Chondrocyte (in vitro differentiated cells): Measurements from ENCODE around the gene PCBD2. TPM values are rescaled to one million over a fixed set of nuclear protein-coding genes. Genes with fewer than 3 reads are reported as not detected.
"Not testable (repeated sequence)": the region's sequence is repeated elsewhere in the genome, so short reads cannot be mapped to it uniquely, and the experiment has no call there.

ENCODE experiments used
- DNase-seq: peaks from one replicate; pipeline ENCODE4 v3.0.0; 2021; ENCODE audit warnings: mixed read lengths, low spot score
- H3K27ac Mint-ChIP-seq: one replicate; pipeline ENCODE4 v1.8.0; 2021; ENCODE audit warnings: mild to moderate bottlenecking, moderate library complexity, mixed read lengths; ENCODE audit not compliant: unreplicated experiment
- H3K27me3 Mint-ChIP-seq: 2 replicates; pipeline ENCODE4 v1.8.0; 2021; ENCODE audit warnings: low read depth, mixed read lengths
- H3K36me3 Mint-ChIP-seq: 2 replicates; pipeline ENCODE4 v1.8.0; 2021; ENCODE audit warnings: low read depth, mixed read lengths
- H3K4me1 Mint-ChIP-seq: 2 replicates; pipeline ENCODE4 v1.8.0; 2021; ENCODE audit warnings: low read depth, mild to moderate bottlenecking, mixed read lengths
- H3K4me3 Mint-ChIP-seq: one replicate; pipeline ENCODE4 v1.8.0; 2021; ENCODE audit warnings: mild to moderate bottlenecking, moderate library complexity, mixed read lengths; ENCODE audit not compliant: unreplicated experiment
- H3K9me3 Mint-ChIP-seq: 2 replicates; pipeline ENCODE4 v1.8.0; 2021; ENCODE audit warnings: low read depth, mixed read lengths
- total RNA-seq: library from RNA; stranded (reverse); gene quantifications from 3 replicates; pipeline ENCODE4 v1.2.1, GENCODE V29; 2021
- TF ChIP-seq, protein P1 (sequence below): fragments of 200-600 bp; sonication (generic); IDR thresholded peaks from 2 replicates; pipeline ENCODE4 v1.5.0; 2021; ENCODE audit warnings: antibody characterized with exemption, mild to moderate bottlenecking, moderate library complexity

Gene PCBD2
- total RNA-seq, 1 donor from 2014 or later, result 8.3 TPM

DNA sequence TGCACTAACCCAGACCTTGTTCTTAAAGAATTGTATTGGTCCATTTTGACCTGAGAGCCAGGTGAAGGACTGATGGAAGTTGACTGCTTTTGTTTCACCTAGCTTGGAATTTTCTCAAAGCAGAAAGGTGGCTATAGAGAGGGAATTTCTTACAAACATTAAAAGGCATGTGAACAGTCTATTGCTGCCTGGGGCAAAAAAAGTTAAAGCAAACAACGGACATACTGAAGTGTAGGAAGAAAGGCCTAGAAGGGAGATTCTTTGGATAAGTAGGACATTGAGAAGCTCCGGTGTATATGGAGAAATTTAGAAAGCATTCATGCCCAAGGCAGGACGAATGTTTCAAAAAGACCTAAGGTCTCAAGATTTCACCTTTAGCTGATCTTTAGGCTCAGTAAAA is 74.5 kb downstream of the PCBD2 start:
- TF ChIP-seq, protein P1, sequence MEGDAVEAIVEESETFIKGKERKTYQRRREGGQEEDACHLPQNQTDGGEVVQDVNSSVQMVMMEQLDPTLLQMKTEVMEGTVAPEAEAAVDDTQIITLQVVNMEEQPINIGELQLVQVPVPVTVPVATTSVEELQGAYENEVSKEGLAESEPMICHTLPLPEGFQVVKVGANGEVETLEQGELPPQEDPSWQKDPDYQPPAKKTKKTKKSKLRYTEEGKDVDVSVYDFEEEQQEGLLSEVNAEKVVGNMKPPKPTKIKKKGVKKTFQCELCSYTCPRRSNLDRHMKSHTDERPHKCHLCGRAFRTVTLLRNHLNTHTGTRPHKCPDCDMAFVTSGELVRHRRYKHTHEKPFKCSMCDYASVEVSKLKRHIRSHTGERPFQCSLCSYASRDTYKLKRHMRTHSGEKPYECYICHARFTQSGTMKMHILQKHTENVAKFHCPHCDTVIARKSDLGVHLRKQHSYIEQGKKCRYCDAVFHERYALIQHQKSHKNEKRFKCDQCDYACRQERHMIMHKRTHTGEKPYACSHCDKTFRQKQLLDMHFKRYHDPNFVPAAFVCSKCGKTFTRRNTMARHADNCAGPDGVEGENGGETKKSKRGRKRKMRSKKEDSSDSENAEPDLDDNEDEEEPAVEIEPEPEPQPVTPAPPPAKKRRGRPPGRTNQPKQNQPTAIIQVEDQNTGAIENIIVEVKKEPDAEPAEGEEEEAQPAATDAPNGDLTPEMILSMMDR, result no peak
- Mint-ChIP-seq H3K4me1 (no peaks in the 10 kb centered on the region), H3K27me3 (no peaks in the 10 kb centered on the region), H3K27ac (no peak overlapping the region), H3K9me3 (peaks cover 52% of the 10 kb centered on the region), H3K4me3 (no peak overlapping the region), H3K36me3 (peaks cover 14% of the 10 kb centered on the region)
- no peak for DNase-seq

GRCh38 chr5:134982230-134982629 is 77.3 kb downstream of the PCBD2 start:
- peaks cover 1% of the 10 kb centered on the region for H3K27me3 Mint-ChIP-seq
- H3K36me3 Mint-ChIP-seq, result peaks cover 5% of the 10 kb centered on the region
- DNase-seq, result no peak
- no peak overlapping the region for H3K27ac Mint-ChIP-seq
- no peak overlapping the region for H3K4me3 Mint-ChIP-seq
- TF ChIP-seq, protein P1, result no peak
- H3K9me3 Mint-ChIP-seq, result peaks cover 45% of the 10 kb centered on the region
- H3K4me1 Mint-ChIP-seq, result no peaks in the 10 kb centered on the region

DNA sequence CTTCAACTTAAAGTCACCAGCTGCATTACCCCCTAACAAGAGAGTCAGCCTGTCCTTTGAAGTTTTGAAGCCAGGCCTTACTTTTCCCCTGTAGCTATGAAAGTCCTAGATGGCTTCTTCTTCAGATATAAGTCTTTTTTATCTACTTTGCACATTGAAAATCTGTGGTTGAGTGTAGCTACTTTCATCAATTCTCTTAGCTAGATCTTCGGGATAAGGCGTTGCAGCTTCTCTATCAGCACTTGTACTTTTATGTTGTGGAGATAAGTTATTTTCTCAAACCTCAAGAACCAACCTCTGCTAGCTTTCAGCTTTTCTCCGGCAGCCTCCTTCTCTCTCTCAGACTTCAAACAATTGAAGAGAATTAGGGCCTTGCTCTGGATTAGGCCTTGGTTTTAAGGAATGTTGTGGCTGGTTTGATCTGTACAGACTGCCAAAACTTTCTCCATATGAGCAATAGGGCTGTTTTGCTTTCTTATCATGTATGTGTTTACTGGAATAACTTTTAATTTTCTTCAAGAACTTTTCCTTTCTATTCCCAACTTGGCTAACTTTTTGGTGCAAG is 84.4 kb downstream of the PCBD2 start:
- Mint-ChIP-seq H3K27me3 (peaks cover 1% of the 10 kb centered on the region), H3K4me3 (no peak overlapping the region), H3K36me3 (peaks cover 2% of the 10 kb centered on the region), H3K9me3 (peaks cover 13% of the 10 kb centered on the region), H3K27ac (no peak overlapping the region), H3K4me1 (peaks cover 5% of the 10 kb centered on the region)
- TF ChIP-seq, protein P1, result no peak
- DNase-seq, result no peak

- H3K4me1 Mint-ChIP-seq, DNase-seq, H3K36me3 Mint-ChIP-seq, H3K4me3 Mint-ChIP-seq, H3K27ac Mint-ChIP-seq, H3K27me3 Mint-ChIP-seq: not testable (repeated sequence)
- H3K9me3 Mint-ChIP-seq, result peaks cover 13% of the 10 kb centered on the region
These were observed 85.3 kb downstream of the PCBD2 start for GRCh38 chr5:134990183-134990582.

GRCh38 chr5:134992148-134992547 is 87.2 kb downstream of the PCBD2 start:
- TF ChIP-seq, protein P1, result no peak
- peaks cover 8% of the 10 kb centered on the region for H3K27me3 Mint-ChIP-seq
- no peak for DNase-seq
- H3K4me1 Mint-ChIP-seq, result peaks cover 5% of the 10 kb centered on the region
- no peak overlapping the region for H3K27ac Mint-ChIP-seq
- peaks cover 13% of the 10 kb centered on the region for H3K9me3 Mint-ChIP-seq
- no peak overlapping the region for H3K4me3 Mint-ChIP-seq
- H3K36me3 Mint-ChIP-seq, result peaks cover 2% of the 10 kb centered on the region

DNA sequence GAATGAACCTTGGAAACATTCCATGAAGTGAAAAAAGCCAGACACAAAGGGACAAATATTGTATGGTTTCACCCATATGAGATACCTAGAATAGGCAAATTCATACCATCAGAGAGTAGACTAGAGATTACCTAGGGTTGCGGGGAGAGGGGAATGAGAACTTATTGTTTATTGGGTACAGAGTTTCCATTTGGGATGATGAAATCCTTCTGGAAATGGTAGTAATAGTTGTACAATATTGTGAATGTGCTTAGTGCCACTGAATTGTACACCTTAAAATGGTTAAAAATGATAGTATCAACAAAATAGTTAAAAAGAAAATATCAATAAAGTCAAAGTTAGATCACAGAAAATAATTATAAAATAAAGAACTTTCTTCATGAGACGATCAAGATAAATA is 88.2 kb downstream of the PCBD2 start:
- Mint-ChIP-seq H3K9me3 (peaks cover 13% of the 10 kb centered on the region), H3K36me3 (peaks cover 2% of the 10 kb centered on the region), H3K27me3 (peaks cover 7% of the 10 kb centered on the region), H3K27ac (no peak overlapping the region), H3K4me3 (no peak overlapping the region), H3K4me1 (peaks cover 5% of the 10 kb centered on the region)
- no peak for DNase-seq
- TF ChIP-seq, protein P1, result no peak
